HG02970 (cell line): ENCODE measurements around the gene SSMEM1.
"Not testable (repeated sequence)": the region's sequence is repeated elsewhere in the genome, so short reads cannot be mapped to it uniquely, and the experiment has no call there.

ENCODE experiments used
- ATAC-seq: cut with Tn5 transposase; IDR thresholded peaks from one replicate; pipeline ENCODE4 v1.9.1; 2021; ENCODE audit warnings: mild to moderate bottlenecking, moderate library complexity, moderate number of reproducible peaks; ENCODE audit not compliant: unreplicated experiment, low FRiP score

SSMEM1 gene

DNA sequence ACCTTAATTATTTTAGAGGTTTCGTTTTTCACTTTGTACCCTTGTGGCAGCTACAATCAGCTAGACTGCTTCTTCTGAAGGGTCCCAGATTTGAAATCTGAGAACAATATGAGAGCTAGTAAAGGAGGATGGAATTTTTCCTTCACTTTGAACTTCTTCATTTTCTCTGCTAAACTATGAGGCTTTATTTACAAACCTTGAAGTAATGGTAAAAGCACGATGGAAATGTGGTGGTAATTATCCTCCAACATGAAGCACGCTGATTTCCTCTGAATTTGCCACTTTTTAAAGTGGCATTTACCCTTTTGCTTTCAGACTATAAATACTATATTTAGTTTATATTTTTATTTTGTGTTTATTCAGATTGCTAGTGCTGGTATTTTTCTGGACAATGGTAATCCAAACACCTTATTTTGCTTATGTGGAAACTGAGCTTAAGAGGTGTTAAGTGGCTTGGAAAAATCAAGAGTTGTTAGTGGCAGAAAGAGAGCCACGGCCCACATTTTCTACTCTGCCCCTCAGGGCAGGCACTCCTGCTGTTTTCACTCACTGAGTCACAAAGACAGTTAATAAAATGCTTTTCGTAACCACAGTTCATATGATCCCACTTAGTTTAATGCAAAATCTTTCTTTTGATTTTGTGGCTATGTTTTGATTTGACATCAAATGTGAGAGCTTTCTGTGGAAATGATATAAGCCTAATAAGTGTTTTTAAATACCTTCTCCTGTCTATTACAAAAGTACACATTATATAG lies 2.7 kb downstream of the SSMEM1 start:
- ATAC-seq: no peak

DNA sequence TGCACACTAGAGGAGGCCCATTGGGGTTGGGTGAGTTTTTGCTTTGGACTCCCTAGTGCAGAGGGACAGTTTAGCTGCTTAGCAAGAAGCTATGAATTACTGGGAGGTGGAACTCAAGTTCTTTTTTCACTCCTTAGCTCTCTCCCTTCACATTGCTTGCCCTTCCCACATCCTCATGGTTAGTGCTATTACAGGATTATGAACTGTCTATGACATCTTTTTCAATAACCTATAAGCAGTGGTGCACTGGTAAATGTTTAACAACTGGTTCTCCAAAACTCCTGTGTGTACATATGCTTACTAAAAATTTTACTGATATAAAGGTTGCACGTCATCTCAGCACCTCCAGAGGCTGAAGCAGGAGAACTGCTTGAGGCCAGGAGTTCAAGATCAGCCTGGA lies 6.2 kb downstream of the SSMEM1 start:
- ATAC-seq: no peak

DNA sequence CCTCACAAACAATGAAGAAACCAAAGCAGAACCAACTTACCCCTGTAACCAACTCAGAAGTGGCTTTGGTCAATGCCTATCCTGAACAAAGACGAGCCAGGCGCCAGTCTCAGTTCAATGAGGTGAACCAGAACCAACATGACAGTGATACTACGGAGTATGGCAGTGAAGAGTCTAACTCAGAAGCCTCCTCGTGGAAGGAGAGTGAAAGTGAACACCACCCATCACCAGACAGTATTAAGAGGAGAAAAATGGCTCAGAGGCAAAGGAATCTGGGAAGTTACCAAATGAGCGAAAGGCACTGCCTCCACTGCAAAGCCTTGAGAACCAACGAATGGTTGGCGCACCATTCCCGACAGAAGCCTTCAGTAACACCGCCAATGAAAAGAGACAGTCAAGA lies 8.4 kb downstream of the SSMEM1 start:
- ATAC-seq: no peak

DNA sequence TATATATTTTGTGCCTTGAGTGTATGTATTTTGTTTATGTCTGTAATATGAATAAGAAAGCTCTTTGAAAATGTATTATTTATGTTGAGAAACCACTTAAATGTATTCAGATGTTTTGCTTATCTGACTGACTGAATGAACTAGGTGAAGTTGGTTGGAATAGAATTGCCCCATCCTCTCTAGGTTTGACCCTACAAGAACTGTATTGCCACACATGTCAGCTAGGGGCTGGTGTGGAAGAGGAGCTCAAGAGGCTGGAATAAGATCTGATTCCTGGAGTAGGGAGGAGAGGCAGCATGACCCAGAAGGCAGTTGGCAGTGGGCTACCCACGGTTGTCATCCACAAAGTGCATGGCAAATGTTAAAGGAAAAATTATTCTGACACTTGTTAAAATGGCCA lies 9.1 kb downstream of the SSMEM1 start:
- no peak for ATAC-seq

DNA sequence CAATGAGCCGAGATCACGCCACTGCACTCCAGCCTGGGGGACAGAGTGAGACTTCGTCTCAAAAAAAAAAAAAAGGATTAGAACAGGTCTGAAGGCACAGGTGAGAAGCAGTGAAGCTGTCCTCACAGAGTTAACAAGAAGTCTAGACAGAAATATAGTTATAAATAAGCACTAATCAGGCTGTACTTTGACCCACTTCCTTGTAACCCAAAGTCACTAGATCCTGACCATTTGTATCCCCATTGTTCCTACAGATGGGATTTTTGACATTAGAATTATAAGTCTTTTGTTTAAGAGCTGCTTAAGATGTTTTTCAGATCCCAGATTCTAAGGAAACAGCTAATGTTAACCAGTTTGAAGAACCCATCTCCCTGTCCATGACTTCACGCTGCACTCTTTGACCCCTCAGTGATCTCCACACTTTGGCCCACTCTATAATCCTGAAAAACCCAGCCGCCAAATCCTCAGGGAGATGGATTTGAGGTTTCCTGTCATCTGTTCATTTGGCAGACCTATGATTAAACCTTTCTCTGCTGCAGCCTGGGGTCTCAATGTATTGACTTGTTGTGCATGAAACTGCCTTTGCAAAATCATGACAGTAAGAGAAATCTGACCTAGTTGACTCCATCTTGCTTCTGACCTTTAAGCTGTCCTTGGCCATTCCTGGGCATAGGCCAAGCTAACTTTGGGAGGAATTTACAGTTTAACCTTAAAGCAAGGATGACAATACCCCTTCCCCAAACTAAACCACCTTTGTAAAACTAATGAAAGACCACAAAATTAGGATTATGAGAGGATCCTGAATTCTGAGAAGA lies 11.4 kb downstream of the SSMEM1 start:
- no peak for ATAC-seq

DNA sequence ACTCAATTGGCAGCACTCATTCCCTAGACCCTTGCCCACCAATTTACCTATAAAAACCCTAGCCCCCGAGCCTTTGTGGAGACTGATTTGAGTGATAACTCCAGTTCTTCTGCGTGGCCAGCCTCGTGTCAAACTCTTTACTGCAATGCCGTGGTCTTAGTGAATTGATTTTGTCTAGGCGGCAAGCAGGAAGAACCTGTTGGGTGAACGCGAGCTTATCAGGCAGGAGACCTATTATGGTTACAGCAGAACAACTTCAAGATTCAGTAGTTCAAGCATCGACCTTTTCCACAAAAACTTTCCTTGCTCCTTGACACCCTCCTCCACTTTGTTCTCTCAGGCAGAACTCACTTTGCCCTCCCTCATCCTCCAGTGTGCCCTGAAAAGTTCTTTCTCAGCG lies 12.2 kb downstream of the SSMEM1 start:
- ATAC-seq: no peak

DNA sequence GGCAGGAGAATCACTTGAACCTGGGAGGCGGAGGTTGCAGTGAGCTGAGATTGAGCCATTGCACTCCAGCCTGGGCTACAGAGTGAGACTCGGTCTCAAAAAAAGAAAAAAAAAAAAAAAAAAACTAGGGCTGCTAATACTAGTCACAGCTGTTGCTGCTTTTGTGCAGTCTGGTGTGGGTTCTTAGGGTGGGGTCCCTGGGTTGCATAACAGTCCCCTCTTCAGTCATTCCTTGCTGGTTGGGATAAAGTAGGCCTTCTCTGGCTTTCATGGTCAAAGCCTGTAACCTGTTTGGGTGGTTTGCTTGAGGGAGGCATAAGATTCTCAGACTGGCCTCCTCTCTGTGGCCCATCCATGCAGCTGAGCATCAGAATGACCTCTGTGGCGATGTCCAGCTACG lies 14.1 kb downstream of the SSMEM1 start:
- ATAC-seq: no peak

DNA sequence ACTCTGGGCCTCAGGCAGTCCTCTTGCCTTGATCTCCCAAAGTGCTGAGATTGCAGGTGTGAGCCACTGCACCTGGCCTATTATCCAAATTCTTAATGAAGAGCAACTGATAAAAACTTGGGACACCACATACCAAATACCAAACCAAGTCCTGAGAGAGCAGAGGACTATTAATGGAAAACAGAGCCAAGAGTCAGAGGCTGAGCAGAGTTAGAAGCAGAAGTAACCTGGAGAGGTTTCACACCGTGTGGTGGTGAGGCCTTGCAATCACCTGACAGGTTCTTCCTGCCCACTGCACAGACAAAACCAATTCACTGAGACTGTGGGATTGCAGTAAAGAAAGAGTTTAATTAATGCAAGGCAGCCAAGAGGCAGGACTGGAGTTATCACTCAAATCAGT lies 16.0 kb downstream of the SSMEM1 start:
- no peak for ATAC-seq

DNA sequence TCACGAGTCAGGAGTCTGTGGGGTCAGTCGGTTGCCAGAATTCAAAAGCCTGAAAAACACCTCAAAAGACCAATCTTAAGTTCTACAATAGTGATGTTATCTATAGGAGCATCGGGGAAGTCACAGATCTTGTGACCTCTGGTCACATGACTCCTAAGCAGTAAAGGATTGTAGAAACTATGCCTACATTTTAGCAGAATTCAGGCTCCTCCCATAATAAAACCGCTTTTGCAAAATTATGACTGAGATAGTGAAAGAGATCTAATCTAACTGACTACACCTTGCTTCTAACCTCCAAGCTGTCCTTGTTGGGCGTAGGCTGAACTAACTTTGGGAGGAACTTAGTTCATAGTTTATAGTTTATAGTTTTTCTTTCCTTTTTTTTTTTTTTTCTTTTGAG lies 16.6 kb downstream of the SSMEM1 start:
- no peak for ATAC-seq

DNA sequence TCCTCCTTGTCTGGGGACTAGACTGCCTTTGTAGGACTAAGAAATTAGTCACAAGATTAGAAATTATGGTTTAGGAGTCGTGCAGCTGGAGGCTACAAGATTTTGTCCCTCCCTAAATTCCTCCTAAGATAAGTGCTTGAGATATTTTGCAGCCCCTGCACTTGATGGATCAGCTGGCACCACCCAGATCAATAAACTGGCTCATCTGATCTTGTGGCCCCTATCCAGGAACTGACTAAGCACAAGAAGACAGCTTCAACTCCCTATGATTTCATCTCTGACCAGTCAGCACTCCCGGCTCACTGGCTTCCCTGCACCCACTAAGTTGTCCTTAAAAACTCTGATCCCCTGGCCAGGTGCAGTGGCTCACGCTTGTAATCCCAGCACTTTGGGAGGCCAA lies 17.3 kb downstream of the SSMEM1 start:
- ATAC-seq: not testable (repeated sequence)

DNA sequence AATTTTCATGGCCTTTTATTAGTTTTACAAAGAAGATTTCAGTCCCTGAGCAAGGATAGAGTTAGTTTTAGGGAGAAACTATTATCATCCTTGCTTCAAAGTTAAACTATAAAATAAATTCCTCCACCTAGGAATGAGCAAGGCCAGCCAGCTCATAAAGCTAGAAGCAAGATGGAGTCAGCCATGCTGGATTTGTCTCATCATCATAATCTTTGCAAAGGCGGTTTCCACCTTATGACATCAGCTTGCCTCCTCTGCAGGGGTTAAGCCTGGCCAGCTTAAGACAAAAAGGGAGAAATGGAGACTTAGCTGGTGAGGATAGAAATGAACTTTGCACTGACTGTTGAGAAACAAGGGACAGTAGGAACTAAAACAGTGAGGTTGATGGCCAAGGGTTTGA lies 18.7 kb downstream of the SSMEM1 start:
- no peak for ATAC-seq

DNA sequence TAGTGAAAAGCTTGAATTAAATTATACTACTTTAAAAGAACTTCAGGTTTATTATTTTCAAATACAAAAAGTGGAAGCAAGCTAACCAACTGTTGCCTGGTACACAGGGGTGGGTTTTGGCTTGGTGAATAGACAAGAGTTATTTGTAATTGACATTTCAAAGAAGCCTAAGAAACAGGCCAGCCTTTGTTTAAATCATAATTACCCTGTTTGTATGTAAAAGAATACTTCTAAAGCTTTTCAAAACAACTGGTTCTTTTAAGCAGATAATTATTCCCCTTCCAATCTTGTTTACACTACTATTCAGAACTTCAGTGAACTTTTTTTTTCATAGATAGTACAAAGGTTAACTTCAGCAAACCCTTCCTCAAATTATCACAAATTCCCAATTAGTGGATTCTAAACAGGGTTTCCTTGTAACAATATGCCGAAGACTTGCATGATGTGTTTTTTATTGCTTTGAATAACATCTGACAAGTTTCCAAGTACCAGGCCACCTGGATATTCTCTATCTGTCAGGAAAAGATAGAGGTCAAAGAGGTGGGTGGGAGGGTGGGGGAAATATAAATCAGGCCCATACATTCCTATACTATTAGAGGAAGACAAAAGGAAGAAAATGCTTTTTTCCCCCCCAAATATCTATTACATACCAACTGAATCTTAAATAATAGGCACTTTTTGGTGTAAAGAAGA lies 20.4 kb downstream of the SSMEM1 start:
- no peak for ATAC-seq

DNA sequence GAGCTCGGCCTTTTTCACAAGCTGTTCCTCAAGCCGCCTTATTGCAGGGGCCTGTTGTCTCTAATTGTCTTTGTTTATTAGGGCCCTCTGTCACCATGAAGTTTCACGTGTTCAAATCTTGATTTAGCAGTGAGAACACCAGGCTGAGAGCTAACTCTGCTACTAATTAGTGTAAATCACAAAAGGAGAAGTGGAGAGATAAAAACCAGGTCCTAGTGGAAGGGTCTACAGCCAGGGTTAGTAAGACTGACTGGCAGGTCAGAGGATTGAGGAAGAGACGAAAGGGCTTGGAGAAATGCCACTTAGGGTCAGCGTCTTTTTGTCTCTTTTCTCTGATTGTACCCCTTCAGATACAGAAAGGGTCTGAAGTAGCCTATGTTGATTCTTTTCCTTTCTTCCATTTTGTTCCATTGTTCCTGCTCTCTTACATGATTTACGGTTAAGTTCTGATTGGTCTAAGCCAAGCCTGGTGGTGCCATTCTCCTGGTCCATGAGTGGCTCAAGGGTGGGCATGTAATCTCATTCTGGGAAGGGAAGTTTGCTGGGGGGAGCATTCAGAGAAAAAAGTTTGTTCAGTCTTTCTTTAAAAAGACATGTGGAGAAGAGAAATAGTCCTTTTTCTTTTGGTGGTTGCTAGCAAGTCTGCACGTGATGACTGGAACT lies 21.3 kb downstream of the SSMEM1 start:
- no peak for ATAC-seq

DNA sequence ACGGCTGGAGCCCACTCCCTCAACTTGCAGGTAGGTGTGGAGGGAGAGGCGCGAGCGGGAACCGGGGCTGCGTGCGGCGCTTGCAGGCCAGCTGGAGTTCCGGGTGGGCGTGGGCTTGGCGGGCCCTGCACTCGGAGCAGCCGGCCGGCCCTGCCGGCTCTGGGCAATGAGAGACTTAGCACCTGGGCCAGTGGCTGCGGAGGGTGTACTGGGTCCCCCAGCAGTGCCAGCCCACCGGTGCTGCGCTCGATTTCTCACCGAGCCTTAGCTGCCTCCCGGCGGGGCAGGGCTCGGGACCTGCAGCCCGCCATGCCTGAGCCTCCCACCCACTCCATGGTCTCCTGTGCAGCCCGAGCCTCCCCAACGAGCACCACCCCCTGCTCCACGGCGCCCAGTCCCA lies 22.3 kb downstream of the SSMEM1 start:
- not testable (repeated sequence) for ATAC-seq

DNA sequence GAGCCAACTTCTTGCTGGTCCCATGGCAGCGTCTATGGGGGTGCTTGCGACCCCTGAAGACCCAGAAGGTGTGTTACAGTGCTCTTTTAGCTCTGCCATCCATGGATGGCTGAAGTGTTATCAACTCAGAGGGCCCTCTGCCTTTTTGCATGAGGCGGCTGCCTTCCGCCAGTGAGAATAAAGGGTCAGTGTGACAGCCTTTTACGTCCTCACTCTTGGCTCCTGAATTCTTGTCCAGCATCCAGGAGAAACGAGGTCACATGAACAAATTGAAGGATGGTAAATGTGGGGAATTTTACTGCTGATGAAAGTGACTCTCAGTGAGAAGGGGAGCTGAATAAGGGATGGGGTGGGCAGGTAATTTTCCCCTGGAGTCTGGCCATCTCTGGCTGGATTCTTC lies 24.1 kb downstream of the SSMEM1 start:
- no peak for ATAC-seq

DNA sequence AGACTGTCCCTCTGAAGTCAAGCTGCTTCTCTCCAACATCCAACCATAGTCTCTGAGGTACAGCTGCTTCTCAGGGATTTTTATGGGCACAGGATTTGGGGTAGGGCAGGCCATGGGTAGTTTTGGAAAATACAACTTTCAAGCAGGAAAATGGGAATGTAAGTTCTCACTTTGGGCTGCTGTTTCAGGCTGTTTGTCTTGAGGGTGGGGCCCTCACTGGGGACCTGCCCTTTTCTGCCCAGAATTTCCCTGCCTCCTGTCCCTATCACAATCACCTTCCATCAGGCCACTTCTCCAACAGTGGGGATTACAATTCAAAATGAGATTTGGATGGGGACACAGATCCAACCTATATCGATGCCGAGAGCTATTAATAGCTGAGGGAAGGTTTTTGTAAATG lies 24.5 kb downstream of the SSMEM1 start:
- ATAC-seq: no peak

DNA sequence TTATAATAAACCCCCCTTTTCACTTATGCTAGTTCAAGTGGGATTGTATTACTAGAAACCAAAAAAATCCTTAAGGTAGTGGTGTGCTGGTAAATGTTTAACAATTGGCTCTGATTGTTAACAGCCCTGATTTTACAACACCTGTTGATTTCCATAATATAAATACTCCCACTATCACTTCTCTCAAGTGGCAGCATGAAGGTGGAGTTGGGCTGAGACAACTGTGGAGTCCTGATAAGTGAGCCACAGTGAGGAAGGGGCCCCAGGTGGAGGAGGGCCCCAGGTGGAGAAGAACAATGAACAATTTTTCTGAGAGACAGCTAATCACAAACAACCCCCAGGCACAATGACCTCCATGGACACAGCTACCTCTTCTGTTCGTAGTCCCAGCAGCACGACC lies 26.4 kb downstream of the SSMEM1 start:
- ATAC-seq: no peak

DNA sequence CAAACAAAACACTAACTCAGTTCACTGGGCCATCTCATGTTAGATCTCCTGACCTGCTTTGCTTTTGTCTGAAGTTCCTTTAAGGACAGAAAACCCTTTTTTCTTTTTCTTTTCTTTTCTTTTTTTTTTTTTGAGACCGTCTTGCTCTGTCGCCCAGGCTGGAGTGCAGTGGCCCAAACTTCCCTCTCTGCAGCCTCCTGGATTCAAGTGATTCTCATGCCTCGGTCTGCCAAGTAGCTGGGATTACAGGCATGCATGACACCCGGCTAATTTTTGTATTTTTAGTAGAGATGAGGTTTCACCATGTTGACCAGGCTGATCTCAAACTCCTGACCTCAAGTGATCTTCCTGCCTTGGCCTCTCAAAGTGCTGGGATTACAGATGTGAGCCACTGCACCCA lies 28.7 kb downstream of the SSMEM1 start:
- not testable (repeated sequence) for ATAC-seq

DNA sequence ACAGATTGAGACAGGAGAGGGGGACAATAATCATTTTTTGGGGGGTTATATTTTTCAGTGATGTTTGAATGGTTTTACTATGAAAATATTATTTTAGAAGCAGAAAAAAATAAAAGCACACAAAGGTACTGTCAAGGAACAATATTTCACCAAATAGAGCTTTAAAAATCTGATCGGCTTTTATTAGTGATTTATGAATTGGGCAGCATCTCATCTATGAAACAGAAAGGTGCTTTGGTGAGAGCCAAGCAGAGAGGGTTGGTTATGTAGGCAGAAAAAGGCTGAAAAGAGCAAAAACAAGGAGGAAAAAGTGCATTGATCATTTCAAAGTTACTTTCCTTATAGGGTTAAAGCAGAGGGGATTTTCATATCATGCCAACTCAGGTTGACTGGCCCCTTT lies 32.6 kb downstream of the SSMEM1 start:
- no peak for ATAC-seq

DNA sequence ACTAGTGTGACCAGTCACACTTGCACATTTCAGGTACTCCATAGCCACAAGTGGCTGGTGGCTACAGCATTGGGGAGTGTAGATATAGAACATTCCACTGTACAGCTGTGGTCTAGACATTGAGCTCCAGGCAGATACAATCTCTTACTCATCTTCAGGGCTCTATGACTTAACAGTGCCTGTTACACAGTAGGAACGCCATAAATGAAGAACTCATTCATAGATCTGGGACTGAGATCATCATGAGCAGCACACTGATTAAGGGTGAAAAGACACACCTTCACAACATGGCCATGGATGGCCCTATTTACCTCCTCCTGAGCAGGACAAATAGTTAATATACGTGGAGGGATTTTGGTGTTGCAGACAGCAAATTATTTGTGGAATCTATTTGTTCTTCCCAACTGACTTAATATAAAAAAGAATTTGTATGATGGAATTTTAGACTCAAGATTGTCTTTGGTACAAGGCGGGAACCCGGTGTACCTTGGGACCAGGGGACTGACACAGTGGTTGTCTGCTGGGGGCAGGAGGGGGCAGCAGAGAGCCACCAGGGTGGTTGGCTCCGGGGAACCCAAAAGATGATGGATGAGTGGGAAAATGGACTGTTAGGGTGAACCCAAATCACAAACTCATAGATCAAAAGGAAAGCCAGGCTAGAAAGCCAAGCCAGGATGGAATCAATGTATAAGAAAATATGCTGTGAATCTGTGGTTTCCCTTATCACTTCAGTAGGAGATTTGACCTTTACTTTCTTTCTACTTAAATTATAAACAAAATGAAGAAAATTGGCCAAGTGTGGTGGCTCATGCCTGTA lies 34.7 kb downstream of the SSMEM1 start:
- ATAC-seq: no peak
